GM19455 (cell line): ENCODE data around the gene DIABLO.
"Not testable (repeated sequence)": the region's sequence is repeated elsewhere in the genome, so short reads cannot be mapped to it uniquely, and the experiment has no call there.

Experiments used
- ATAC-seq: cut with Tn5 transposase; IDR thresholded peaks from one replicate; pipeline ENCODE4 v1.9.1; 2021; ENCODE audit not compliant: unreplicated experiment

Gene DIABLO

DNA sequence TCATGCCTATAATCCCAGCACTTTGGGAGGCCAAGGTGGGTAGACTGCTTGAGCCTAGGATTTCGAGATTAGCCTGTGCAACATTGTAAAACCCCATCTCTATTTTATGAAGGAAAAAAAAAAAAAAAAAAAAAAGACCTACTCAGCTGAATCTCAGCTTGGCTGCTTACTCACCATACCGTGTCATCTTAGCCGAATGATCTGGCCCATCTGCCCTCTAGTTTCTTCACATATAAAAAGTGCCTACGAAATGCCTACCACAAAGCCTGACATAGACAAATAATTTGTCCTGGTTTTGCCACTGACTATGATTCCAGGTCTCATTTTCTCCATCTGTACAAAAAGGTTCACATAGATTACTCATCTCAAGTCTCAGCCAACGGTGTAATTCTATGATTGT, 10.1 kb downstream of the DIABLO start:
- ATAC-seq: no peak

DNA sequence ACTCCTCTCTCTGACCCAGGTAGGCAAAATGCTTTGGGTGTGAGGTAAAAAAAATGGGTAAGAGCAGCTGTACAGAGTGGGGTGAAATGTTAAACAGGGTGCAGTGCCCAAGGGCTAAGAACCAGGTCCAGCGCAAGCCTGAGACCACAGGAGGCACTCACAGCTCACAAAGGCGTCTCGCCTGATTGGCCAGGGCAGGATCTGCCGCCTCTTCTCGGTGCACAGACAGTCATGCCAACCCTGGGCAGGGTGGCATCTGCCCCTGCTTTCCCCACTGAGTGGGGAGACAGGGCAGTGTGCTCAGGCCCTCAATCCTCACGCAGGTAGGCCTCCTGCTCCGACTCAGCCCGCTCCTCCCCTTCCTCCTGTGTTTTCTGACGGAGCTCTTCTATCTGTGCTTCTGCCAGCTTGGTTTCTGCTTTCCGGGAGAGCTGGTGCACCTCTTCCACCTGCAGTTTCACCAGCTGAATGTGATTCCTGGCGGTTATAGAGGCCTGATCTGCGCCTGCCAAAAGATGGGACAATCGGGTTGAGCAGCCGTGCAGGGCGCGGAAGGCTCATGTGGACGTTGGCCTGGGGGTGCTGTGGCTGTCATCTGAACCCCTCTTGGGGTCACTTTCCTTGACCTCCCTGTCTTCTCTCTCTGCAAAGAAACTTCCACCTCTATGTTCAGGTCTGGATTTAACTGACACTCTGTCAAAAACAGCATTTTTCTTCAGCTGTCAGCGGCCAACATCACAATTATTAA, 17.6 kb downstream of the DIABLO start:
- no peak for ATAC-seq

DNA sequence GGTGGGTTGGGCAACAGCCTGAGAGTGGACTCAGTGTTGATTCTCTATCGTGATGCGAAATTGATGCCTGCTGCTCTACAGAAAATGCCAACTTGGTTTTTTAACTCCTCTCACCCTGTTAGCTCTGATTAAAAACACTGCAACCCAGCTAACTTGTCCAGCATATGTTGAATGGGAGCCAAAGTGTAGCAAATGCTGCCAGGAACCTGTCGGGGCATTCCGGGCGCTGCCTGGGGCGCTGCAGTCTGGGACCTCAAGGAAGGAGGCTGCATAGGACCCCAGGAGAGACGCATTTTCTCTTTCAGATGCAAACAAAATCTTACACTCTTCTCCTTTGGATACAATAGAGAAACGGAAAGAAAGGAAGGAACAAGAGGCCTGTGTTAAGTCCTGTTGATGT, 18.5 kb downstream of the DIABLO start:
- no peak for ATAC-seq

DNA sequence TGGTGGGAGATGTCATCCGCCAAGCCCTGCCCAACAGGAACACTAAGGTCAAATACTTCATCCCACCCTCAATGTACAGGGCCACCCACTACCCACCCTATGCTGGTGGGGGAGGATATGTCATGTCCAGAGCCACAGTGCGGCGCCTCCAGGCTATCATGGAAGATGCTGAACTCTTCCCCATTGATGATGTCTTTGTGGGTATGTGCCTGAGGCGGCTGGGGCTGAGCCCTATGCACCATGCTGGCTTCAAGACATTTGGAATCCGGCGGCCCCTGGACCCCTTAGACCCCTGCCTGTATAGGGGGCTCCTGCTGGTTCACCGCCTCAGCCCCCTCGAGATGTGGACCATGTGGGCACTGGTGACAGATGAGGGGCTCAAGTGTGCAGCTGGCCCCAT, 18.9 kb downstream of the DIABLO start:
- no peak for ATAC-seq

DNA sequence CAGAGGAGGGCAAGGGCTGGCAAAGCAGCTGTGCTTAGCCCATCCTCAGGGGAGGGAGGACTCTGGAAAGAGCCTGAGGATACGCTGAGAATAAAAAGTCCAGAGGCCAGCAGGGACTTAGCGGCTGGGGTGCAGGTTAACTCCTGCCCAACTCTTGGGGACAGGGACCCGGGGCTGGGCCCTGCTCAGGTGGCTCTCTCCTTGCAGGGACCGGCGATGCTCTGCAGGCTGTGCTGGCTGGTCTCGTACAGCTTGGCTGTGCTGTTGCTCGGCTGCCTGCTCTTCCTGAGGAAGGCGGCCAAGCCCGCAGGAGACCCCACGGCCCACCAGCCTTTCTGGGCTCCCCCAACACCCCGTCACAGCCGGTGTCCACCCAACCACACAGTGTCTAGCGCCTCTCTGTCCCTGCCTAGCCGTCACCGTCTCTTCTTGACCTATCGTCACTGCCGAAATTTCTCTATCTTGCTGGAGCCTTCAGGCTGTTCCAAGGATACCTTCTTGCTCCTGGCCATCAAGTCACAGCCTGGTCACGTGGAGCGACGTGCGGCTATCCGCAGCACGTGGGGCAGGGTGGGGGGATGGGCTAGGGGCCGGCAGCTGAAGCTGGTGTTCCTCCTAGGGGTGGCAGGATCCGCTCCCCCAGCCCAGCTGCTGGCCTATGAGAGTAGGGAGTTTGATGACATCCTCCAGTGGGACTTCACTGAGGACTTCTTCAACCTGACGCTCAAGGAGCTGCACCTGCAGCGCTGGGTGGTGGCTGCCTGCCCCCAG, 19.6 kb downstream of the DIABLO start:
- no peak for ATAC-seq

DNA sequence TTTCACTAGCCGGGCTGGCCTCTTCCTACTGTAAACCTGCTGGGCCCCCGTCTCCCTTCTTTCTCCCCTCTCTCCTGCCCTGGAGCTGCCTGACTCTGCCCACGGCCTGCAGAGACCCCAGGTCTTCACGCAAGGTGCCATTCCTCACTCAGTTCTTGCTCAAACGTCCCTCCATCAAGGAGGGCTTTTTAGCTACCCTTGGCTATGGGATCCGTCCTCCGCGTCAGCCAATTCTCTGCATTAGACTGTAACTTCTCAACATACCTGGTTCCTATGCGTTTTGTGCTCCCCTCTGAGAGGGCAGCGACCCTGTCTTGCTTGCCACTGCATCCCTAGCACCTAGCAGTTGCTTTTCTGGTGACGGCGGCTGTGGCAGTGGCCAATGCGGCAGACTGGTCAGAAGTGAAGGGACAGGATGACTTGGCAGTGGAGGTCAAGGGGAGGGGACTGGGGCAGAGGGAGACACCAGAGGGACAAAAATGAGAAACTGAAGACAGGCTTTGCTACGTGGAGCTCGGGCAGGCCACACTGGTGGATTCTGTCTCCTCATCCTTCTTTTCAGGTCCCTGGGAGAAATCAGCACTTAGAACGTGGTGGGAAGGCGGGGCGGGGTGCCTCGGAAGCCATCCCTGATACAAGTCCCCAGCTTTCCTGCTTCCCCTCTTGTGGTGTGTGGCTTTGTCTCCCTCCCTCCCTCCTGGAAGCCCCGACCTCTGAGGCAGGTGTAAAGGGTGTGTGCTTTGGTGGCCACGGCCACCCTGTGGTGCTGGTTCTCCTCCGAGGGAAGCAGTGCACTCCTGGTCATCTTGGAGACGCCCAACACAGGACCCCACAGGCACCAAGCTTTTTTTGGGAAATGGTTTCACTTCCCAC, 20.6 kb downstream of the DIABLO start:
- no peak for ATAC-seq

DNA sequence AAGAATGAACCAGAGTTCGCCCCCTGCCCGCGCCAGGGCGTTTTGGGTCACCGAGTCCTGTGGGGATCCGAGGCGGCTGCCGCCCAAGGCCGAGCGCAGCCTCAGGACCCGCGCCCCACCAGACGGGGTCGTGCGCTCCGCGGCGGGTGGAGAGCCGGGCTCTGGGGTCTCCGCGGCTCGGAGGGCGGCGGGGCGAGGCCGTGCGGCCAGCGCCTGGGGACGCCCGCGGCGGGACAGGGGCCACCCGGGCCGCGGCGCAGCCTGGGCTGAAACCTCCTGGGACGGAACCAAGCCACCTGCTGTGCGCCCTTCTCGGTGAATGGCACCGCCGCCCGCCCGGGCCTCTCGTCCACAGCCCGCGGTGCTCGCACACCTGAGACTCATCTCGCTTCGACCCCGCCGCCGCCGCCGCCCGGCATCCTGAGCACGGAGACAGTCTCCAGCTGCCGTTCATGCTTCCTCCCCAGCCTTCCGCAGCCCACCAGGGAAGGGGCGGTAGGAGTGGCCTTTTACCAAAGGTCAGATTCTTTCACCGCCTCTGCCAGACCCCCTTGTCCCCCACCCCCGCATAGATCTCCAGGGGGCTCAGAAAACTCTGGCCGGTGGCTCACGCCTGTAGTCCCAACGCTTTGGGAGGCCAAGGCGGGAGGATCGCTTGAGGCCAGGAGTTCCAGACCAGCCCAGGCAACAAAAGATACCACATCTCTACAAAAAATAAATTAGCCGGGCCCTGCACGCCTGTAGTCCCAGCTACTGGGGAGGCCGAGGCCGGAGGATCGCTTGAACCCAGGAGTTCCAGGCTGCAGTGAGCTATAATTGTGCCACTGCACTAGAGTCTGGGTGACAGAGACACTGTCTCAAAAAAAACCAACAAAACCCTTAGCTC, 21.4 kb downstream of the DIABLO start:
- no peak for ATAC-seq

DNA sequence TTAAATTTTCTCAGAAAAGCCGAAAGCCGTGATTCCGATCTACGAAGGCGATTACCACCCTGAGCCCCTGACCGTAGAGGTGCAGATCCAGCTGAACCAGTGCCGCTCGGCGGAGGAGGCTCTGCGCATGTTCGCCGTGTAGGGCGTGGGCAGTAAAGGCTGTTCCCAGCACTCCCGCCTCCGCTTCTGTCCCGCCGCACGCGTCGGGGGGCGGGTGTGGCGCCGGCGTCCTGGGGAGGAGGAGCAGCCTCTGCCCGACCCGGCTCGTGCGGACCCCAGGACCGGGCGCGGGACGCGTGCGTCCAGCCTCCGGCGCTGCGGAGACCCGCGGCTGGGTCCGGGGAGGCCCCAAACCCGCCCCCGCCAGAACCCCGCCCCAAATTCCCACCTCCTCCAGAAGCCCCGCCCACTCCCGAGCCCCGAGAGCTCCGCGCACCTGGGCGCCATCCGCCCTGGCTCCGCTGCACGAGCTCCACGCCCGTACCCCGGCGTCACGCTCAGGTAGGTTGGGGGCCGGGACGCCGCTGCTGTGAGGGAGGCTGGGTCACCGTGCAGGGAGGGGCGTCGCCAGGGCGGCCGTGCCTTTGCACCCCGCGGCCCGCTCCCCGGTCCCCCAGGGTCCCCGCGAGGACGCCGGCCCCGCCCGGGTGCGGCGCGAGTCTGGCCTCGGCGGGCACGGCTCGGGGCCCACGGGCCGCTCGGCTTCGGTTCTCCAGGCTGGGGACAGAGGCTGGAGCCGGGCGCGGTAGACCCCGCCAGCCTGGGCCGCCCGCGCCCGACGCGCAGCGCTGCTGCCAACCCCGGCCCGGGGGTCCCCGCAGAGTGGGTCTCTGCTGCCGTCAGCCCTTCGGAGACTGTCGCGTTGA, 22.3 kb downstream of the DIABLO start, which contains the start of gene B3GNT4:
Gene B3GNT4, plus strand, starts transcription at position 409 of the 866 bp plus-strand sequence. CDS start 910 bp downstream, outside the sequence.
- no peak for ATAC-seq

DNA sequence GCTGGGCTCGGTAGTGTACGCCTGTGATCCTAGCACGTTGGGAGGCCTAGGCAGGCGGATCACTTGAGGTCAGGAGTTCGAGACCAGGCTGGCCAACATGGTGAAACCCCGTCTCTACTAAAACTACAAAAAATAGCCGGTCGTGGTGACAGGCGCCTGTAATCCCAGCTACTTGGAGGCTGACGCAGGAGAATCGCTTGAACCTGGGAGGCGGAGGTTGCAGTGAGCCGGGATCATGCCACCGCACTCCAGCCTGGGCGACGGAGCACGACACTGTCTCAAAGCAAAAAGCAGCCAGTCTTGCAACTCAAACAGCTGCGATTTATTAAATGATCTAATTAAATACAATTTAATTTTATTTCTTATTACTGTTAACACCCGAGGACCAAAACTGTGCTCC, 23.0 kb downstream of the DIABLO start:
- ATAC-seq: not testable (repeated sequence)

DNA sequence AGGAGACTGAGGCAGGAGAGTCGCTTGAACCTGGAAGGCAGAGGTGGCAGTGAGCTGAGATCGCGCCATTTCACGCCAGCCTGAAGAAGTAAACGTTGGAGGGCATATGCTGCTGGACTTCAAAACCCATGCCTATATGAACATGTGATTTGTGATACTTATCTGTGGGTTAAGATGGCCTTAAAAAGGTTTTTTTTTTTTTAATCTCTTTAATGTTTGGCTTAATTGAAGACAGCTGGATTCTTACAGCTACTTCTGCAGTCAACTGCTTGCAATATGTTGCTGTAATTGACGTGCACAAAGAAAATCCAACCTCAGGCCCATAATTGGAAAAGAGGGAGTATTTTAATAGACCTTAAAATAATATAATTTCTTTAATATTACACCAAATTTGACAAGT, 23.8 kb downstream of the DIABLO start:
- no peak for ATAC-seq

DNA sequence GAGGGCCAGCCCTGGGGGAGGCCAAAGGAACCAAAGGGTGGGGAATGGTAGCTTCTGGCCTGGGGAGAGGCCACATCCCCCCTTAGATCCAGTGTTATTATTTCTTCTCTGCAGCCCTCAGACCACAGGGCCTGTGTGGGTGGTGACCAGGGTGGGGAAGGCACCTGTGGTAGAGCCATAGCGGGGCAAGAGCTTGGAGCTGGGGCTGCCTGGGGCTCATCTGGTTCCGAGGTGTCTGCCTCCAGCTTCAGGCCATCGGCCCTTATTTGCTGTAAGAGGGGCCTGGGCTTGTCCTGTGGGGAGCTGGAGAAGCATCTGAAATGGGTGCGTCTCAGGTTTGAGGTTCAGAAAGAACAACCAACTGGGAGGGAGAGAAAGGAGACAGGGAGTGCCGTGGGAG, 24.5 kb downstream of the DIABLO start:
- no peak for ATAC-seq

DNA sequence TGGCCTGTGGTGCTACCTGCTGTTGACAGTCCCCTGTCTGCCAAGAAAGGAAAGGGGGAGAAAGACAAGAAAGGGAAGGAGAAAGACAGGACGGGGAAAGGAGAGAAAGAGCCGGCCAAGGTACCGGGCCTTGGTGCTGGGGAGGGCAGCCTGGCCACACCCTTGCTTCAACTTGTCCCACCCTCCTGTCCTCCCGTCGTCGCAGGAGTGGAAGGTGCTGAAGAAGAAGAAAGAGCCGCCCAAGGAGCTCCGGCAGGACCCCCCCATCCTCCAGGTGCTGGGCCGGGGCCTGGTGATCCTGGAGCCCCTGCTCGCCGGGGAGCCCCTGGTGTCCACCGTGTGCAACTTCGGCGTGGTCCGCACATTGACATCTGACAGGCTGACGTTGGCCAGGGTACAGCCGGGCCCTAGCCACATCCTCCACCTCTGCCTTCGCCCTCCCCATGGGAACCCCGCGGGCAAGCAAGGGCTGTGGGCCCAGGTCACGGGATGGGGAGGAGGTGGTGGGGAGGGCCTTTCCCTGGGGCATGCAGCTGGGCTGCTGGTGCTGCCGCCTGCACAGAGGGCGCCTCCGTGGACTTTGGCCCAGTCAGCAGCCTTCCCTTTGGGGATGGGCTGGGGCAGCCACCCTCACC, 25.2 kb downstream of the DIABLO start:
- ATAC-seq: no peak

DNA sequence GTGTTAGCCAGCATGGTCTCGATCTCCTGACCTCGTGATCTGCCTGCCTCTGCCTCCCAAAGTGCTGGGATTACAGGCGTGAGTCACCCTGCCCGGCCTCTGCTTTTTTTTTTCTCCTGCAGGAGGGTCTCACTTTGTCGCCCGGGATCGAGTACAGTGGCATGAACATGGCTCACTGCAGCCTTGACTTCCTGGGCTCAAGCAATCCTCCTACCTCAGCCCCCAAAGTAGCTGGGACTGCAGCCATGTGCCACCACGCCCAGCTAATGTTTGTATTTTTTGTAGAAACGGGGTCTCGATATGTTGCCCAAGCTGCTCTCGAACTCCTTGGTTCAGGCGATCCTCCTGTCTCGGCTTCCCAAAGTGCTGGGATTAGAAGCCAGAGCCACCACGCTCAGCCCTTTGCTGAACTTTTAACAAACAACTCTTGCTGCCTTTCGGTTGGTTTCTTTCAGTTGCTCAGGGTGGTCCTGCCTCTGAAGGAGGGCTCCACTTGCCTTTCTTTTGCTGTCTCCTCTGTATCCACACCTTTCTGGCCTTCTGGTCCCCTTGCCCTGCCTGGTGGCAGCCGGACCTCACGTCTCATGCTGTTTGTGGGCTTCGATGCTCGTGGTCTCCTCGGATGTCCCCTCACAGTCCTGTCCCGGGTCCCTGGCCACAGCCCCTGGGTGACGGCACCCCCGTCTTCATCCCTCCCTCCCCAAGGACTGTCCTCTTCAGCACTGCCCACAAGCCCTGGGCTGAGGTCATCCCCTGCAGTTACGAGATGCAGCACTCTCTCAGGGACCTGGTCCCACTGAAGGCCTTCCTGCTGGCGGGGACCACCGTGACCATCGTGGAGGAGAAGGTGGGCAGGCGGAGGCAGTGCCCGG, 26.1 kb downstream of the DIABLO start:
- no peak for ATAC-seq

DNA sequence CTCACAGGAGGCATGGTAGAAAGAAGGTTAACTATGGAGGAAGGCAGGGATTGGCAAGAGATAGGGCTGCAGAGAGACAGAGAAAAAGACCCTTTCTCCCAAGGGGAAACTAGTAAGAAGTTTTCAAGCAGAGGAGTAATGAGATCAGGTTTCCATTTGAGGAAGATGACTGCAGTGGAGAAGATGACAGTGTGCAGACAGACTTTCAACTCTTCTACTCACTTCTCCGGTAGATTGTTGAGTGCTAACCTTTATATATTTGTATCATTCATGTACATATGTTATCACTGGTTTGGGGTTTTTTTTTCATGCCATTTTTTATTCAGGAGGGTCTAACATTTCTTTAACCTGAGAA, 28.3 kb downstream of the DIABLO start:
- ATAC-seq: no peak

DNA sequence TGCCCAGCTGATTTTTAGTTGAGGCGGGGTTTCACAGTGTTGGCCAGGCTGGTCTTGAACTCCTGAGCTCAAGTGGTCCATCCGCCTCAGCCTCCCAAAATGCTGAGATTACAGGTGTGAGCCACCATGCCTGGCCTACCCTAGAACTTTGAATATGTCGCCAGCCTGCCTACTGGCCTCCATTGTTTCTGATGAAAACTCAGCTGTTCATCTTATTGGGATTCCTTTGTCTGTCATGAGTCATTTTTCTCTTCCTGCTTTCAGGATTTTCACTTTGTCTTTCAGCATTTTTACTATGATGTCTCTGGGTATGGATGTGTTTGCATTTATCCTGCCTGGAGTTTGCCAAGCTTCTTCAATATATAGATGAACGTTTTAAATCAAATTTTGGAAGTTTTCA, 30.4 kb downstream of the DIABLO start:
- ATAC-seq: no peak

DNA sequence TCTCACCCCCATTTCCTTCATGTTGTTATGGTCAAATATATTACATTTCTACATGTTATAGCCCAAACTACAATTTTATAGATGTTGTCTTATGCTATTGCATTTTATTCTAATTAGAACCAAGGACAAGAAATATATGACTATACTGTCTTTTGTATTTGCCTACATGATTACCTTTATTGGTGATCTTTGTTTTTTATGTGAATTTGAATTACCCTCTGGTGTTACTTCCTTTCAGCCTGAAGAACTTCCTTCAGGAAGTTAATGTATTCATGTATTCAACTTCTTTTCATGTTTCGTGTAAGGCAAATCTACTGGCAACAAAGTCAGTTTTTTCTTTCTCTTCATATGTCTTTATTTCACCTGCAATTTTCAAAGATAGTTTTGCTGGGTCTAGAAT, 31.0 kb downstream of the DIABLO start:
- ATAC-seq: no peak

DNA sequence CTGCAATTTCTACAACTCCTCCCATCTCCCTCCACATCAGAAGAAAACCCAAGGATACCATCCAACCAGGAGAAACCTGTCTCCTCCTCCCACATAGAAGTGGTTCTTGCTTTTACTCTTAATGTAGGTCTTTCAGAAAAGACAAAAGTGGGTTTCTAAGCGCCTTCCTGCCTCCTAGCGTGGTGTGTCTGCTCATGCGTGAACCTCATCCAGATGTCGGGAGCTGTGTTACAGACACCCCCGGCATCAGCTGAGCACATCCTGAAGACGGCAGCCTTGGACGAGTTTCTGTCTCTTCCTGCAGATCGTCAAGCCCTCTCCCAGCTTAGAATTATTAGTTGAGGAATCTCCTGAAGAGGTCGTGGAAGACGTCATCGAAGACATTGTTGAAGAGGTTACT, 33.4 kb downstream of the DIABLO start:
- ATAC-seq: no peak
